Omental fat pad (tissue), 4 donors: ENCODE measurements around the gene DCTN5. TPM values are rescaled to one million over a fixed set of nuclear protein-coding genes. Genes with fewer than 3 reads are reported as not detected.

ENCODE experiments used
- ATAC-seq: fragments of 150-250 bp; one replicate; pipeline ENCODE4 v1.9.1; 2016; ENCODE audit warnings: mild to moderate bottlenecking, moderate library complexity; ENCODE audit not compliant: low FRiP score
- DNase-seq: peaks from one replicate; pipeline ENCODE4 v3.0.0-alpha.2; 2019; ENCODE audit warnings: low spot score
- total RNA-seq, 4 donors: library from RNA; depleted of rRNA; stranded (reverse); fragments of >200 nt; gene quantifications; one replicate each; pipeline ENCODE4 v1.1.0, GENCODE V29; 2016
- TF ChIP-seq, protein P1 (sequence below), 3 donors: fragments of 450-650 bp; IDR thresholded peaks; one replicate each; pipeline ENCODE4 v1.5.1; 2016 to 2017; ENCODE audit warnings: antibody characterized with exemption in 3 of 3, mild to moderate bottlenecking in 3 of 3, moderate library complexity in 2 of 3

DCTN5 gene
- 10 to 100 TPM; 34.0 to 43.1 (median 38.0) TPM for total RNA-seq

DNA sequence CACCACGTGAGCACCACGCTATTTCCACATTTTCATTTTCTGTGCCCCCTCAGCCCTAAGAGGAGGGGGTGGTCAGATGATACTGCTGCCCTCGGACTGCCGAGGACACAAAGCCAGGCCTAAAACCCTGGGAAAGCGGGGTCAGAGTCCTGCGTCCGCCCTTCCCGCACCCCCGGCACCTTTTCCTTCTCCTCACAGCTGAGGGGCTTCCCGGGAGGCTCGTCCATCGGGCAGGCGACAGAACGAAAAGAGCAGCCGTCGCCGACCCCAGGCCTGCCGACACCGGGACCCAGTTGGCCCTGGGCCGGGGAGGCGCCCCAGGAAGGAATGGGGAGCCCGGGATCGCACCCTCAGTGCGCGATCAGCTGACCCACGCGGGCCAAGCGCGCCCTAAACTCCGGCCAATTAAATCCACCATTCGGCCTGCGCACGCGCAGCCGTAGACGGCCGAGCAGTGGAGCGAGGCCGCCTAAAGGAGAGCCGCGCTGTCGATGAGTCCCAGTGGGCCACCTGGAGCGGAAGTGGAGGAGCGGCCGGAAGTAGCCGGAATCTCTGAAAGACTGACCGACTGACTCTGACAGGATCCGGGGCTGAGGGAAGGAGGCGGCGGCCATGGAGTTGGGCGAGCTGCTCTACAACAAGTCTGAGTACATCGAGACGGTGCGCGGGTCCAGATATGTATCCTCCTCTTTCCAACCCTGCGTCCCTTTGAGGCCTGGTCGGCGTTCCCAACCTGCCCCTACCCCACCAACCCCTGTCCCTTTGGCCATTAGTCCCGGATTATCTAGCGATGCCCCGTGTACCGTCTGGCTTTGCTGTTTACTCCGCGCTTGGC is at the start of gene DCTN5, which contains the start of gene PALB2:
Gene DCTN5 (plus strand): TSS at position 536 of the 835 bp plus-strand sequence. CDS start 77 bp downstream, at position 613.
Gene PALB2 (minus strand): TSS at position 380 of the 835 bp plus-strand sequence. CDS start 153 bp downstream, at position 227.
- peak; percentile 73 for DNase-seq
- TF ChIP-seq, protein P1, sequence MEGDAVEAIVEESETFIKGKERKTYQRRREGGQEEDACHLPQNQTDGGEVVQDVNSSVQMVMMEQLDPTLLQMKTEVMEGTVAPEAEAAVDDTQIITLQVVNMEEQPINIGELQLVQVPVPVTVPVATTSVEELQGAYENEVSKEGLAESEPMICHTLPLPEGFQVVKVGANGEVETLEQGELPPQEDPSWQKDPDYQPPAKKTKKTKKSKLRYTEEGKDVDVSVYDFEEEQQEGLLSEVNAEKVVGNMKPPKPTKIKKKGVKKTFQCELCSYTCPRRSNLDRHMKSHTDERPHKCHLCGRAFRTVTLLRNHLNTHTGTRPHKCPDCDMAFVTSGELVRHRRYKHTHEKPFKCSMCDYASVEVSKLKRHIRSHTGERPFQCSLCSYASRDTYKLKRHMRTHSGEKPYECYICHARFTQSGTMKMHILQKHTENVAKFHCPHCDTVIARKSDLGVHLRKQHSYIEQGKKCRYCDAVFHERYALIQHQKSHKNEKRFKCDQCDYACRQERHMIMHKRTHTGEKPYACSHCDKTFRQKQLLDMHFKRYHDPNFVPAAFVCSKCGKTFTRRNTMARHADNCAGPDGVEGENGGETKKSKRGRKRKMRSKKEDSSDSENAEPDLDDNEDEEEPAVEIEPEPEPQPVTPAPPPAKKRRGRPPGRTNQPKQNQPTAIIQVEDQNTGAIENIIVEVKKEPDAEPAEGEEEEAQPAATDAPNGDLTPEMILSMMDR (IDR thresholded peaks at IDR 0.05), result no peak
- peak; percentile 99 for ATAC-seq

- ATAC-seq, result no peak
- TF ChIP-seq, protein P1 (IDR thresholded peaks at IDR 0.05), result no peak
- no peak for DNase-seq
Observed at GRCh38 chr16:23594186-23594585, 47.1 kb upstream of the DCTN5 start.

GRCh38 chr16:23595246-23595950 is 45.9 kb upstream of the DCTN5 start:
- no peak for DNase-seq
- peak; percentile 52 for ATAC-seq
- TF ChIP-seq, protein P1 (IDR thresholded peaks at IDR 0.05), result no peak

DNA sequence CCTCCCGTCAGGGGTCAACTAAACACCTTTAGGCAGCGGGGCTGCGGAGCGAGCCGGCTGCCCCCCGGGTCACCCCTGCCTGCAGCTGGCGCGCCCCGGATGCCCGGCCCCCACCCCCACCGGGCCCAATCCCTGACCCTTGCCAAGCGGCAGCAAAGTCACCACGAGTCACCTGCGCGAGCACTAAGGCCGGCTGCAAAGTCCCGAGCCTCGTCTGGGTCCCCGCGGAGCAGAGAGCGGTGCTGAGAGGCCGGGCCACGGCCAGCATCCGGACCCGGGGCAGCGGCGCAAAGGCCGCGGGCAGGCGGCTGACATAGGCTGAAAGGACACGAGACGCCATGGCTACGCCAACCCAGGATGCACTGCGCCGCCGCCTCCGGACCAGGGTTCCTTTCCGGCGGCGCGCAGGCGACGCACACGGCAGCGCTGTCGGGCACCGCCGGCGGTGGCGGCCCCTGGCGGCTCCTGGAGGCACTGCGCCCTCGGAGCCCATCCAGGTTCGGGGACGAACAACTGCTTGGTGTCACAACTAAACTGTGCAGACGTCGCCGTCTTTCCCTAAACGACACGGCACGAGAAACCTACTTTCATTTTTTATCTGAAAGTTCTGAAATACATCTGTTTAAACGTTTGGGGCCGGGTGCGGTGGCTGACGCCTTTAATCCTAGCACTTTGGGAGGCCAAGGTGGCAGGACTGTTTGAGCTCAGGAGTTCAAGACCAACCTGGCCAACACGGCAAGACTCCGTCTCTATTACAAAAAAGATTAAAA is 45.1 kb upstream of the DCTN5 start, which contains the start of gene NDUFAB1:
Gene NDUFAB1 (minus strand): TSS at position 366 of the 770 bp plus-strand sequence. CDS start 26 bp downstream, at position 340.
- TF ChIP-seq, protein P1 (IDR thresholded peaks at IDR 0.05), result peak in 2 of 3 donors; percentile 87 to 98
- ATAC-seq (peak; percentile 100), DNase-seq (peak; percentile 62)

DNA sequence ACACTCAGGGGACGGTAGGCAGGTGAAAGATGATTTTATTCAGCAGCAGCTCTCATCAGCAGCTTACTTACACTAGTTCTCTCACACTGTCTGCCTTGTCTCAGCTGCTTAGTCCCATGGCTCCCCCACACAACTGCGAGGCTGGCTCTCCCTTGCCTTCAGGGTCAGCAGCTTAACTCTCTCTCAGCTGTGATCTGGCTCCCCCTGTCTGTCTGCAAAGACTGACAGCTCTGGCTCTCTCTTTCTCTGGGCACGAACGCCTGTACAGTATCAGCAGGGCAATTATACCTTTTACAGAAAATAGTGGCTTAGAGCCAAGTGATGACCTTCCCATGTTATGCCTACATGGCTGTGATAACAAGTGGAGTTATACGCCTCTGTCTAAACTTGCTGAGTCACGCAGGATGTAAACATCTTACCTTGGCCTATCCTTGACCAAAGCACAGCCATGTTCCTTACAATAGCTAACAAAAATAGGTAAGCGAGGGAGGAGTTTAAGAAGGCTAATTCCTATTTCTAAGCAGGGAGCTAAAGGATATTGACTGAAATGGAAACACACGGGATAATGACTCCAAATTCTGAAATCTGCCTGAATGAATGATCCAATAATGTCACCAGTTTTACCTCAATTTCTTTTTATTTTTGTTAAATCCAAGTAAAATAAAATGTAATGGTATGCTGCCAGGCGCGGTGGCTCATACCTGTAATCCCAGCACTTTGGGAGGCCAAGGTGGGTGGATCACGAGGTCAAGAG is 44.1 kb upstream of the DCTN5 start:
- ATAC-seq (no peak), DNase-seq (no peak)
- TF ChIP-seq, protein P1 (IDR thresholded peaks at IDR 0.05), result no peak

GRCh38 chr16:23607726-23608125 is 33.5 kb upstream of the DCTN5 start:
- DNase-seq (no peak), ATAC-seq (no peak)
- TF ChIP-seq, protein P1 (IDR thresholded peaks at IDR 0.05), result no peak
